Tibial nerve (tissue), 4 donors: ENCODE measurements around the gene TRIM29. TPM values are rescaled to one million over a fixed set of nuclear protein-coding genes. Genes with fewer than 3 reads are reported as not detected.

Experiments used
- DNase-seq, 2 donors: peaks; one replicate each; pipeline ENCODE4 v3.0.0-alpha.2; 2019; ENCODE audit warnings: low spot score in 2 of 2
- H3K27ac ChIP-seq, 4 donors: fragments of 200-600 bp; sonication (generic) in 3 of 4; one replicate each; pipeline ENCODE4 v1.5.1; 2017 to 2019; ENCODE audit warnings: mild to moderate bottlenecking in 1 of 4
- H3K27me3 ChIP-seq, 2 donors: fragments of 200-600 bp; sonication (generic) in 1 of 2; one replicate each; pipeline versions ENCODE4 v1.5.1 to v1.6.0; 2017 to 2019
- H3K36me3 ChIP-seq, 3 donors: fragments of 200-600 bp; sonication (generic); one replicate each; pipeline ENCODE4 v1.5.1; 2018 to 2019
- H3K4me1 ChIP-seq, 4 donors: fragments of 200-600 bp; sonication (generic) in 3 of 4; one replicate each; pipeline ENCODE4 v1.5.1; 2017 to 2019
- H3K4me3 ChIP-seq, 4 donors: fragments of 200-600 bp; sonication (generic) in 3 of 4; one replicate each; pipeline ENCODE4 v1.5.1; 2017 to 2019; ENCODE audit warnings: mild to moderate bottlenecking in 1 of 4, moderate library complexity in 1 of 4
- H3K9me3 ChIP-seq, 4 donors: fragments of 200-600 bp; sonication (generic) in 3 of 4; one replicate each; pipeline ENCODE4 v1.5.1; 2017 to 2019
- EP300 ChIP-seq, 2 donors: sonication (generic); formaldehyde crosslinking; IDR thresholded peaks; one replicate each; pipeline ENCODE4 v1.6.1; 2017; ENCODE audit warnings: antibody characterized with exemption in 2 of 2, mild to moderate bottlenecking in 1 of 2
- POLR2A ChIP-seq, 2 donors: fragments of 450-650 bp; IDR thresholded peaks; one replicate each; pipeline ENCODE4 v1.6.1; 2017; ENCODE audit warnings: antibody characterized with exemption in 2 of 2, mild to moderate bottlenecking in 2 of 2, moderate library complexity in 2 of 2
- WGBS, 2 donors: methylation state at CpG; one replicate each; pipeline ENCODE4 v1.1.5; 2018; 5-methylcytosine and 5-hydroxymethylcytosine counted together
- total RNA-seq, 4 donors: library from RNA; depleted of rRNA; stranded (reverse); fragments of >200 nt; gene quantifications; one replicate each; pipeline ENCODE4 v1.1.0, GENCODE V29; 2016
- TF ChIP-seq, protein P1 (sequence below), 5 experiments: fragments of 200-600 bp in 3 of 5; fragments of 450-650 bp in 2 of 5; sonication (generic) in 3 of 5; IDR thresholded peaks; one replicate each; pipeline ENCODE4 v1.5.1; 2016 to 2019; ENCODE audit warnings: antibody characterized with exemption in 5 of 5, mild to moderate bottlenecking in 3 of 5, moderate library complexity in 2 of 5

TRIM29 gene
- total RNA-seq, 4 donors from 2014 or later: 2.4 to 64.9 (median 40.7) TPM

DNA sequence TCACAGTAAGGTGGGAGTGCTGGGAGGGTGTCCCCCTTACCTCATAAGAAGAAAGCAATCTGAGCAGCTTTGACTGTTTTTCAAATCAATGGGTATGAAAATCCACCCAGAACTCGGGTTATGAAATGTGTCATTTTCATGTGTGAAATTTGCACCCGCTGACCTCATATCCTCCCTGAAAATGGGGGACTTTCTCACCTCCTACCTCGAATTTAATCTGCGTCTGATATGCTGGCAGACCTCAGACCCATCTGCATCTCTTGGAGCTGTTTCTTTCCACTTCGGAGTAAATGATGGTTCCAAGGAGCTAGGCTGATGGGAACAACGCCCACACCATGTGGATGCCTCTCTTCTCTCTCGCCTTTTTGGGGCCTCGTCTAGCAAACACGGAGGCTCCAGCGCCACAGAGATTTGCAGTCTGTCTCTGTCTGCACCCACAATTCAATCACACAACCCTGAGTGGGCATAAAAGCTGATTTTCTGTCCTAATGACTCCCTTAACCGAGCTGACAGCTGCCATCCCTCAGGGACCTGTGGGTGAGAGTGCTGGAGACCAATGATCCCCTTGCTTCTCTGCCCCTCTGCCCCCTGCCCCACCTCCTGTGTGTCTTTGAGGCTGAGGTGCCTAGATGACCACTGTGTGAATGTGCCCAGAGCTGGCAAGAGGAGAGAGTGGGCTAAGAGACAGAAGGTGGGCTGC lies 71.0 kb downstream of the TRIM29 start:
- TF ChIP-seq EP300 (IDR thresholded peaks at IDR 0.05): no peak
- TF ChIP-seq, protein P1, sequence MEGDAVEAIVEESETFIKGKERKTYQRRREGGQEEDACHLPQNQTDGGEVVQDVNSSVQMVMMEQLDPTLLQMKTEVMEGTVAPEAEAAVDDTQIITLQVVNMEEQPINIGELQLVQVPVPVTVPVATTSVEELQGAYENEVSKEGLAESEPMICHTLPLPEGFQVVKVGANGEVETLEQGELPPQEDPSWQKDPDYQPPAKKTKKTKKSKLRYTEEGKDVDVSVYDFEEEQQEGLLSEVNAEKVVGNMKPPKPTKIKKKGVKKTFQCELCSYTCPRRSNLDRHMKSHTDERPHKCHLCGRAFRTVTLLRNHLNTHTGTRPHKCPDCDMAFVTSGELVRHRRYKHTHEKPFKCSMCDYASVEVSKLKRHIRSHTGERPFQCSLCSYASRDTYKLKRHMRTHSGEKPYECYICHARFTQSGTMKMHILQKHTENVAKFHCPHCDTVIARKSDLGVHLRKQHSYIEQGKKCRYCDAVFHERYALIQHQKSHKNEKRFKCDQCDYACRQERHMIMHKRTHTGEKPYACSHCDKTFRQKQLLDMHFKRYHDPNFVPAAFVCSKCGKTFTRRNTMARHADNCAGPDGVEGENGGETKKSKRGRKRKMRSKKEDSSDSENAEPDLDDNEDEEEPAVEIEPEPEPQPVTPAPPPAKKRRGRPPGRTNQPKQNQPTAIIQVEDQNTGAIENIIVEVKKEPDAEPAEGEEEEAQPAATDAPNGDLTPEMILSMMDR (IDR thresholded peaks at IDR 0.05): no peak
- no peak for TF ChIP-seq POLR2A (IDR thresholded peaks at IDR 0.05)

DNA sequence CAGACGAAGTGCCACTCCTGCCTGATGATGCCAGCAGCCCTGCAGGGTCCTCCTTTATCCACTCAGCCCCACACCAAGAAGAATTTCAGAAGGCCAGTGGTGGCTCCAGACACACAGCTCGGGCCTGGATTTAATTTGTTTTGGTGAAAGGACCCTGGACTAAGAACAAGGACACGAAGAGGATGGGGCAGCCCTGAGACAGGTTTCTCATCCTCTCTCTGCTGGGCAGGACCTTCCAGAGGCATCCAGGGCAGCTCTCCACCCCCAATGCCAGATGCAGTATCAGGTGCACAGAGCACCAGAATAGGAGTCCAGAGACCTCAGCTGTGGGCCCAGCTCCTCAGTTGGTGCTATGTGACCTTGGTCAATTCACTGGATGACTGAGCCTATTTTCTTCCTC lies 72.0 kb downstream of the TRIM29 start:
- TF ChIP-seq EP300 (IDR thresholded peaks at IDR 0.05) (no peak), POLR2A (IDR thresholded peaks at IDR 0.05) (no peak)
- TF ChIP-seq, protein P1 (IDR thresholded peaks at IDR 0.05): no peak
- DNase-seq: no peak
- Histone ChIP-seq H3K36me3 (no peaks in the 10 kb centered on the region), H3K4me1 (no peaks in the 10 kb centered on the region), H3K27me3 (peaks cover 0 to 18% of the 10 kb centered on the region in 2 donors), H3K4me3 (no peak overlapping the region), H3K27ac (no peak overlapping the region), H3K9me3 (no peaks in the 10 kb centered on the region)
- 71 to 77% methylated on average over 3 of the region's 3 CpGs for WGBS, 2 donors

More for the DNA sequence above, 71.0 kb downstream of the TRIM29 start:
- WGBS, 2 donors: 76 to 77% methylated on average over 11 of the region's 11 CpGs
- no peaks in the 10 kb centered on the region for H3K36me3 ChIP-seq
- no peaks in the 10 kb centered on the region for H3K4me1 ChIP-seq
- no peaks in the 10 kb centered on the region for H3K9me3 ChIP-seq
- DNase-seq: no peak
- peaks cover 0 to 12% of the 10 kb centered on the region in 2 donors for H3K27me3 ChIP-seq
- no peak overlapping the region for H3K4me3 ChIP-seq
- H3K27ac ChIP-seq: no peak overlapping the region

DNA sequence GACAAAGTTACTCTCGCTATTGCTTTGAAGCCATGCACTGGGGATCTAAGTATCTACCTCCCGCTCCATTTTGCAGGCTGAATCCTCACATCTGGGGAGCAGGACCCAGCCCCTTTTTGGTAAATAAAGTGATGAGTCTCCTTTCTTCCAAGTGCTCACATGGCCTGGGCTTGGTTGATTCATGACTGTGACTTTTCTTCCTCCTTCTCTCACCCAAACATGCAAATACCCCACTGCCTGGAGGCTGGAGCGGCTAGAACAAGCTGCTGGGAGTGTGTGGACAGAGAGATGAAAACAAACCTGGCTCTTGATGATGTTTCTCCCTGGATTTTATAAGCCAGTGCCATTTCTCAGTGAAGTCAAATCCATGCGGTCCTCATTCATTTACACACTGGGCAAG lies 72.7 kb downstream of the TRIM29 start:
- TF ChIP-seq, protein P1 (IDR thresholded peaks at IDR 0.05): no peak
- TF ChIP-seq EP300 (IDR thresholded peaks at IDR 0.05) (no peak), POLR2A (IDR thresholded peaks at IDR 0.05) (no peak)
- no peak for DNase-seq
- H3K27me3 ChIP-seq: peaks cover 0 to 18% of the 10 kb centered on the region in 2 donors

DNA sequence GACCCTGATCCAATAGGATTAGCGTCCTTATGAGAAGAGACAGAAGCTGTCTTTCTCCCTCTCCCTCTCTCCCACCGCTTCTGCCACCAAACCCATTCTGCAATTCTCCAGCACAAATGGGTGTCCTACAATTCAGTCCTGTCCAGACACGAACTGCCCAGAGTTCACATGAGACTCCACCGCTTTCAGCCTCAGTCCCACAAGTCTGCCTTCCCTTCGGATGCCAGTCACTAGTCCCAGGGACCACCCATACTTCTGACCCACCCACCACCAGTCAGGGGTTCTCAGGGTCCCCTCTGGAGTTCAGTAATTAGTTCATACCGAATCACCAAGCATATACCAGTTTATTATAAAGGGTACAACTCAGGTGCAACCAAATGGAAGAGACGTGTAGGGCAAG lies 73.6 kb downstream of the TRIM29 start:
- no peak for DNase-seq
- H3K36me3 ChIP-seq: no peaks in the 10 kb centered on the region
- no peaks in the 10 kb centered on the region for H3K4me1 ChIP-seq
- WGBS, 2 donors: 90 to 91% methylated on average over 7 of the region's 7 CpGs
- no peak overlapping the region for H3K4me3 ChIP-seq
- peaks cover 0 to 18% of the 10 kb centered on the region in 2 donors for H3K27me3 ChIP-seq
- H3K27ac ChIP-seq: no peak overlapping the region
- no peaks in the 10 kb centered on the region for H3K9me3 ChIP-seq
- no peak for TF ChIP-seq POLR2A (IDR thresholded peaks at IDR 0.05)
- TF ChIP-seq, protein P1 (IDR thresholded peaks at IDR 0.05): no peak

More for the DNA sequence above, 72.7 kb downstream of the TRIM29 start:
- H3K4me3 ChIP-seq: no peak overlapping the region
- no peak overlapping the region for H3K27ac ChIP-seq
- WGBS, 2 donors: 89 to 91% methylated on average over 4 of the region's 4 CpGs
- H3K4me1 ChIP-seq: no peaks in the 10 kb centered on the region
- H3K9me3 ChIP-seq: no peaks in the 10 kb centered on the region
- no peaks in the 10 kb centered on the region for H3K36me3 ChIP-seq

DNA sequence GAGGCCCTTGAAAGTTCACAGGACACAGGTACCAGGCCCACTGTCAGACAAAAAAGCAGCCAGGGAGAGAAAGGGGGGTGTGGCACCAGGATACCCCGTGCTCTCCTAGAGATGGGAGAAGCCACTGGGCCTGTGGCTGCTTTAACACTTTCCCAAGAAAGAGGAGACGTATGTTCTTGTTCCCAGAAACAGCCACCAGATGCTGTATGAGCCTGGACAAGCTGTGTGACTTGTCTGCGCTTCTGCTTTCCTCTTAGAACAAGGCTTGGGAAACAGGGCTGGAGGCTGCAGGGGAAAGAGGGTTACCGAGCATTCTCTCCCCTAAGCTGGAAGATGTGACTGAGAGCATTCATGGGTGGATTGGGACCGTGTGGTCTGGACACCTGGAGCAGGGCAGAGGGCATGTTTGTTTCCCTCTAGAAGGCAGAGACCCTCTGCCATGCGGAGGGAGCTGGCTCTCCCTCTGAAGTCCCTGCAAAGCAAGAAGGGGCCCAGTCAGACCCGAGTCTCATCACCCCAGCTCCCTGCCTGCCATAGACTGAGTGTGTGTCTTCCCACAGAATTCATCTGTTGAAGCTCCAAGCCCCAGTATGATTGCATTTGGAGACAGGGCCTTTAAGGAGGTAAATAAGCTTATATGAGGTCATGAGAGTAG lies 74.1 kb downstream of the TRIM29 start:
- DNase-seq: no peak
- no peaks in the 10 kb centered on the region for H3K4me1 ChIP-seq
- H3K9me3 ChIP-seq: no peaks in the 10 kb centered on the region
- TF ChIP-seq, protein P1 (IDR thresholded peaks at IDR 0.05): no peak
- no peak for TF ChIP-seq POLR2A (IDR thresholded peaks at IDR 0.05)
- no peak for TF ChIP-seq EP300 (IDR thresholded peaks at IDR 0.05)
- H3K36me3 ChIP-seq: no peaks in the 10 kb centered on the region
- no peak overlapping the region for H3K4me3 ChIP-seq
- WGBS, 2 donors: 72 to 81% methylated on average over 7 of the region's 7 CpGs
- H3K27me3 ChIP-seq: peaks cover 0 to 18% of the 10 kb centered on the region in 2 donors
- H3K27ac ChIP-seq: no peak overlapping the region
